ENCODE results near the gene DENND4A. TPM values are rescaled to one million over a fixed set of nuclear protein-coding genes. Genes with fewer than 3 reads are reported as not detected.

The DENND4A gene
- total and polyA plus RNA-seq, 9 of the 15 experiments (the other 6 are each of a cell fraction or from before 2014, with no cell fraction given), result 6.8 to 32.3 (median 19.9) TPM

- TF ChIP-seq TRIM25 (IDR thresholded peaks at IDR 0.05; ENCODE audit: borderline replicate concordance) (peak; percentile 96; the same call in 1 of the 2 replicates), ARID2 (IDR thresholded peaks at IDR 0.05) (no peak), EP300 (IDR thresholded peaks at IDR 0.05; ENCODE audit: low read length) (peak; percentile 63), ZC3H8 (IDR thresholded peaks at IDR 0.05) (0 out of 2 replicates have a peak, but pooled peaks have one; percentile 32), TAF1 (IDR thresholded peaks at IDR 0.05; ENCODE audit: control insufficient read depth, extremely low read depth, insufficient read depth, low read length, severe bottlenecking) (peak; percentile 98), ZNF384 (IDR thresholded peaks at IDR 0.05; ENCODE audit: low read depth, low read length) (peak; percentile 51; the same call in 1 of the 2 replicates), NRF1 (conservative IDR thresholded peaks at IDR 0.05 in 1 of 2, IDR thresholded peaks at IDR 0.05 in 1 of 2) (peak; percentile 70 to 79), ZBTB7A (IDR thresholded peaks at IDR 0.05; ENCODE audit: borderline replicate concordance, control insufficient read depth, low read depth, low read length) (peak; percentile 96), HES1 (IDR thresholded peaks at IDR 0.05; ENCODE audit: low read depth) (peak; percentile 15; the same call in 1 of the 2 replicates), MAFF (IDR thresholded peaks at IDR 0.05; ENCODE audit: low read length) (no peak), ZEB2 (IDR thresholded peaks at IDR 0.05) (peak; percentile 96), ZNF431 (CRISPR knock-in tag; IDR thresholded peaks at IDR 0.05) (no peak), ARNT (IDR thresholded peaks at IDR 0.05) (peak in 1 of 2 experiments; percentile 63; a peak in 2 of 4 replicates), CBFA2T3 (IDR thresholded peaks at IDR 0.05) (peak; percentile 22; the same call in 1 of the 2 replicates), ESRRB (CRISPR knock-in tag; IDR thresholded peaks at IDR 0.05; ENCODE audit: borderline replicate concordance) (no peak), FOXP4 (CRISPR knock-in tag; IDR thresholded peaks at IDR 0.05; ENCODE audit: borderline replicate concordance) (no peak), TBP (optimal IDR thresholded peaks at IDR 0.05; ENCODE audit: low read depth, low read length) (peak; percentile 87), GATAD2A (IDR thresholded peaks at IDR 0.05) (peak; percentile 86), CREM (IDR thresholded peaks at IDR 0.05; ENCODE audit: low read depth) (peak; percentile 85), ZHX1 (conservative IDR thresholded peaks at IDR 0.05; ENCODE audit: low read length) (0 out of 2 replicates have a peak, but pooled peaks have one; percentile 8), MTA3 (IDR thresholded peaks at IDR 0.05; ENCODE audit: borderline replicate concordance) (peak; percentile 96), TCF3 (CRISPR knock-in tag; IDR thresholded peaks at IDR 0.05) (peak; percentile 24)
Observed at GRCh38 chr15:65610871-65611718, 181.0 kb downstream of the DENND4A start, which contains the start of gene INTS14 (continued).
